WERI-Rb-1 (cell line): Measurements from ENCODE around the gene GPX4.

Experiments used
- DNase-seq: peaks from one replicate; pipeline ENCODE4 v3.0.0-alpha.2; 2020
- H3K27ac ChIP-seq: fragments of 250-450 bp; sonication (Bioruptor Pico); 2 replicates; pipeline ENCODE4 v1.5.1; 2020; ENCODE audit warnings: mild to moderate bottlenecking, moderate library complexity
- H3K27me3 ChIP-seq: fragments of 250-450 bp; sonication (Bioruptor Pico); 2 replicates; pipeline ENCODE4 v1.5.1; 2021; ENCODE audit warnings: mild to moderate bottlenecking, low read depth, moderate library complexity; ENCODE audit not compliant: insufficient read depth, severe bottlenecking
- H3K36me3 ChIP-seq: fragments of 250-450 bp; sonication (Bioruptor Pico); 2 replicates; pipeline ENCODE4 v1.5.1; 2020; ENCODE audit warnings: mild to moderate bottlenecking, moderate library complexity
- H3K4me3 ChIP-seq: 2 replicates; pipeline ENCODE4 v1.5.1; 2011; ENCODE audit warnings: low read depth, mild to moderate bottlenecking, control low read depth, low read length
- H3K9me3 ChIP-seq: fragments of 250-450 bp; sonication (Bioruptor Pico); 2 replicates; pipeline ENCODE4 v1.5.1; 2021; ENCODE audit warnings: mild to moderate bottlenecking, moderate library complexity; ENCODE audit not compliant: severe bottlenecking
- CTCF ChIP-seq: IDR thresholded peaks from 2 replicates; pipeline ENCODE4 v1.5.1; 2011; ENCODE audit warnings: low read depth, mild to moderate bottlenecking, control low read depth, inconsistent platforms, low read length

Gene GPX4

GRCh38 chr19:1151037-1151724 is 47.4 kb downstream of the GPX4 start:
- H3K9me3 ChIP-seq = no peaks in the 10 kb centered on the region
- H3K27me3 ChIP-seq = no peaks in the 10 kb centered on the region
- peaks cover 22% of the 10 kb centered on the region for H3K36me3 ChIP-seq
- H3K27ac ChIP-seq = no peak overlapping the region
- DNase-seq = no peak
- no peak for TF ChIP-seq CTCF
- H3K4me3 ChIP-seq = no peak overlapping the region

- TF ChIP-seq CTCF = no peak
- Histone ChIP-seq H3K9me3 (no peaks in the 10 kb centered on the region), H3K36me3 (peaks cover 22% of the 10 kb centered on the region), H3K27me3 (no peaks in the 10 kb centered on the region), H3K4me3 (no peak overlapping the region), H3K27ac (no peak overlapping the region)
- DNase-seq = no peak
These were observed 48.3 kb downstream of the GPX4 start for GRCh38 chr19:1151917-1152587.

GRCh38 chr19:1153891-1154730 is 50.3 kb downstream of the GPX4 start:
- H3K27ac ChIP-seq = no peak overlapping the region
- TF ChIP-seq CTCF = no peak
- H3K4me3 ChIP-seq = no peak overlapping the region
- peaks cover 22% of the 10 kb centered on the region for H3K36me3 ChIP-seq
- no peaks in the 10 kb centered on the region for H3K27me3 ChIP-seq
- H3K9me3 ChIP-seq = no peaks in the 10 kb centered on the region
- no peak for DNase-seq

- no peaks in the 10 kb centered on the region for H3K9me3 ChIP-seq
- H3K27ac ChIP-seq = no peak overlapping the region
- no peak for DNase-seq
- H3K4me3 ChIP-seq = no peak overlapping the region
- no peak for TF ChIP-seq CTCF
- H3K36me3 ChIP-seq = peaks cover 22% of the 10 kb centered on the region
- no peaks in the 10 kb centered on the region for H3K27me3 ChIP-seq
These were observed 51.0 kb downstream of the GPX4 start for GRCh38 chr19:1154731-1155351.

- H3K4me3 ChIP-seq = no peak overlapping the region
- H3K27ac ChIP-seq = no peak overlapping the region
- H3K27me3 ChIP-seq = no peaks in the 10 kb centered on the region
- no peaks in the 10 kb centered on the region for H3K9me3 ChIP-seq
- TF ChIP-seq CTCF = no peak
- DNase-seq = no peak
- peaks cover 22% of the 10 kb centered on the region for H3K36me3 ChIP-seq
These were observed 51.8 kb downstream of the GPX4 start for GRCh38 chr19:1155352-1156304.
